CD8-positive, alpha-beta memory T cell (primary cell): ENCODE measurements around the gene LYPLAL1. TPM values are rescaled to one million over a fixed set of nuclear protein-coding genes. Genes with fewer than 3 reads are reported as not detected.
A peak's percentile ranks its signal among the peaks of the same experiment; 100 is the strongest.
"Not testable (repeated sequence)": the region's sequence is repeated elsewhere in the genome, so short reads cannot be mapped to it uniquely, and the experiment has no call there.

Experiments
- CTCF ChIA-PET: fragments of 350-600 bp; sonication (Branson Sonifier 250); formaldehyde crosslinking; loops from one replicate; lab custom pipeline; 2021; ENCODE audit warnings: antibody characterized with exemption; lab: Charles Lee
- POLR2A ChIA-PET: fragments of 350-600 bp; sonication (Branson Sonifier 250); formaldehyde crosslinking; loops from one replicate; lab custom pipeline; 2021; ENCODE audit warnings: antibody characterized with exemption; lab: Charles Lee
- DNase-seq, 5 donors: peaks; one replicate each; pipeline versions ENCODE4 v3.0.0 to v3.0.0-alpha.2; 2020 to 2022; ENCODE audit warnings: mixed read lengths in 1 of 5
- H3K27ac ChIP-seq: one replicate; pipeline ENCODE4 v1.7.0; 2013; ENCODE audit warnings: low read depth, mild to moderate bottlenecking, low read length, moderate library complexity
- H3K27me3 ChIP-seq: 2 replicates; pipeline ENCODE4 v1.7.0; 2013; ENCODE audit warnings: low read length, mild to moderate bottlenecking; ENCODE audit not compliant: insufficient read depth, poor library complexity, severe bottlenecking
- H3K36me3 ChIP-seq: 2 replicates; pipeline ENCODE4 v1.7.0; 2013; ENCODE audit warnings: mild to moderate bottlenecking, low read length, moderate library complexity; ENCODE audit not compliant: insufficient read depth
- H3K4me1 ChIP-seq: 2 replicates; pipeline ENCODE4 v1.7.0; 2013; ENCODE audit warnings: mild to moderate bottlenecking, low read length, moderate library complexity; ENCODE audit not compliant: insufficient read depth
- H3K4me3 ChIP-seq: 2 replicates; pipeline ENCODE4 v1.7.0; 2013; ENCODE audit warnings: mild to moderate bottlenecking, low read length
- H3K9me3 ChIP-seq: 2 replicates; pipeline ENCODE4 v1.7.0; 2013; ENCODE audit warnings: mild to moderate bottlenecking, low read length
- H3K27ac Mint-ChIP-seq, 8 donors: one replicate each; pipeline ENCODE4 v1.8.0; 2020 to 2021; ENCODE audit warnings: mixed read lengths in 8 of 8, mild to moderate bottlenecking in 6 of 8, inconsistent platforms in 3 of 8, moderate library complexity in 3 of 8
- H3K27me3 Mint-ChIP-seq, 2 donors: one replicate each; pipeline ENCODE4 v1.8.0; 2020 to 2021; ENCODE audit warnings: mixed read lengths in 2 of 2, mild to moderate bottlenecking in 1 of 2, moderate library complexity in 1 of 2
- H3K36me3 Mint-ChIP-seq, 3 donors: one replicate each; pipeline ENCODE4 v1.8.0; 2020 to 2021; ENCODE audit warnings: mixed read lengths in 3 of 3, inconsistent platforms in 1 of 3, mild to moderate bottlenecking in 1 of 3
- H3K4me1 Mint-ChIP-seq, 3 donors: one replicate each; pipeline ENCODE4 v1.8.0; 2020 to 2021; ENCODE audit warnings: mixed read lengths in 3 of 3, inconsistent platforms in 1 of 3, mild to moderate bottlenecking in 1 of 3
- H3K4me3 Mint-ChIP-seq, 7 donors: one replicate each; pipeline ENCODE4 v1.8.0; 2020 to 2021; ENCODE audit warnings: mixed read lengths in 7 of 7, mild to moderate bottlenecking in 6 of 7, moderate library complexity in 4 of 7, inconsistent platforms in 2 of 7
- H3K9me3 Mint-ChIP-seq, 5 donors: one replicate each; pipeline ENCODE4 v1.8.0; 2020 to 2022; ENCODE audit warnings: mixed read lengths in 5 of 5, mild to moderate bottlenecking in 3 of 5, moderate library complexity in 2 of 5, inconsistent platforms in 1 of 5
- polyA plus RNA-seq: library from polyadenylated mRNA; unstranded; fragments of 300-500 nt; fragmentation: Illumina TruSeq; gene quantifications from one replicate; pipeline ENCODE4 v1.2.3, GENCODE V29; 2021
- total RNA-seq, 2 experiments: library from RNA; stranded (reverse); gene quantifications; one replicate each; pipeline ENCODE4 v1.2.3, GENCODE V29; 2021

The LYPLAL1 gene
- total and polyA plus RNA-seq, 3 experiments from 2014 or later, result 19.9 to 28.5 (median 22.9) TPM

- no peaks in the 10 kb centered on the region for H3K9me3 ChIP-seq
- Mint-ChIP-seq H3K4me1 (peaks cover 52 to 74% (median 71%) of the 10 kb centered on the region in 3 donors), H3K27ac (no peak overlapping the region), H3K9me3 (no peaks in the 10 kb centered on the region), H3K27me3 (no peaks in the 10 kb centered on the region), H3K36me3 (peaks cover 8 to 43% (median 24%) of the 10 kb centered on the region in 3 donors), H3K4me3 (peak overlapping the region in 3 of 7 donors; percentile 5 to 57 (median 33))
- no peak overlapping the region for H3K27ac ChIP-seq
- ChIA-PET POLR2A (no interaction called here), CTCF (no interaction called here)
- DNase-seq, result no peak
- H3K36me3 ChIP-seq, result no peaks in the 10 kb centered on the region
- no peak overlapping the region for H3K4me3 ChIP-seq
- H3K27me3 ChIP-seq, result no peaks in the 10 kb centered on the region
- H3K4me1 ChIP-seq, result peaks cover 4% of the 10 kb centered on the region
These were observed 10.7 kb downstream of the LYPLAL1 start for GRCh38 chr1:219184337-219184736.

GRCh38 chr1:219185486-219186117, 11.9 kb downstream of the LYPLAL1 start:
- Histone ChIP-seq H3K9me3 (no peaks in the 10 kb centered on the region), H3K36me3 (no peaks in the 10 kb centered on the region), H3K4me3 (no peak overlapping the region), H3K4me1 (peaks cover 4% of the 10 kb centered on the region), H3K27me3 (no peaks in the 10 kb centered on the region), H3K27ac (no peak overlapping the region)
- no peak for DNase-seq
- peak overlapping the region in 1 of 8 donors; percentile 38 for H3K27ac Mint-ChIP-seq
- no peaks in the 10 kb centered on the region for H3K27me3 Mint-ChIP-seq
- H3K4me1 Mint-ChIP-seq, result peaks cover 53 to 77% (median 73%) of the 10 kb centered on the region in 3 donors
- CTCF ChIA-PET, result no interaction called here
- POLR2A ChIA-PET, result no interaction called here
- no peaks in the 10 kb centered on the region for H3K9me3 Mint-ChIP-seq
- H3K36me3 Mint-ChIP-seq, result peaks cover 8 to 34% (median 23%) of the 10 kb centered on the region in 3 donors
- peak overlapping the region in 1 of 7 donors; percentile 6 for H3K4me3 Mint-ChIP-seq

- Mint-ChIP-seq H3K9me3 (no peaks in the 10 kb centered on the region), H3K27ac (peak overlapping the region in 1 of 8 donors; percentile 47), H3K36me3 (peaks cover 16 to 26% (median 17%) of the 10 kb centered on the region in 3 donors), H3K4me3 (peak overlapping the region in 1 of 7 donors; percentile 28), H3K4me1 (peaks cover 41 to 59% (median 56%) of the 10 kb centered on the region in 3 donors), H3K27me3 (no peaks in the 10 kb centered on the region)
- no peaks in the 10 kb centered on the region for H3K9me3 ChIP-seq
- H3K4me3 ChIP-seq, result no peak overlapping the region
- no peak overlapping the region for H3K27ac ChIP-seq
- H3K4me1 ChIP-seq, result peaks cover 4% of the 10 kb centered on the region
- CTCF ChIA-PET, result no interaction called here
- H3K36me3 ChIP-seq, result no peaks in the 10 kb centered on the region
- no peak for DNase-seq
- POLR2A ChIA-PET, result no interaction called here
- H3K27me3 ChIP-seq, result no peaks in the 10 kb centered on the region
These were observed 14.7 kb downstream of the LYPLAL1 start for GRCh38 chr1:219188331-219188803.

GRCh38 chr1:219189021-219189824, 15.5 kb downstream of the LYPLAL1 start:
- Mint-ChIP-seq H3K36me3 (peaks cover 19 to 29% (median 20%) of the 10 kb centered on the region in 3 donors), H3K4me3 (no peak overlapping the region), H3K9me3 (no peaks in the 10 kb centered on the region), H3K27ac (peak overlapping the region in 1 of 8 donors; percentile 29), H3K4me1 (peaks cover 35 to 50% (median 48%) of the 10 kb centered on the region in 3 donors), H3K27me3 (no peaks in the 10 kb centered on the region)
- Histone ChIP-seq H3K27me3 (no peaks in the 10 kb centered on the region), H3K27ac (no peak overlapping the region), H3K4me1 (peaks cover 3% of the 10 kb centered on the region), H3K36me3 (no peaks in the 10 kb centered on the region), H3K9me3 (no peaks in the 10 kb centered on the region), H3K4me3 (no peak overlapping the region)
- POLR2A ChIA-PET, result no interaction called here
- no peak for DNase-seq
- CTCF ChIA-PET, result no interaction called here

- no peak overlapping the region for H3K27ac Mint-ChIP-seq
- no peak for DNase-seq
- H3K36me3 Mint-ChIP-seq, result peaks cover 21 to 28% (median 25%) of the 10 kb centered on the region in 3 donors
- peaks cover 30 to 43% (median 40%) of the 10 kb centered on the region in 3 donors for H3K4me1 Mint-ChIP-seq
- Histone ChIP-seq H3K27ac (no peak overlapping the region), H3K27me3 (no peaks in the 10 kb centered on the region), H3K4me1 (no peaks in the 10 kb centered on the region), H3K36me3 (no peaks in the 10 kb centered on the region), H3K4me3 (no peak overlapping the region), H3K9me3 (no peaks in the 10 kb centered on the region)
- H3K27me3 Mint-ChIP-seq, result no peaks in the 10 kb centered on the region
- no peaks in the 10 kb centered on the region for H3K9me3 Mint-ChIP-seq
- CTCF ChIA-PET, result no interaction called here
- POLR2A ChIA-PET, result no interaction called here
- H3K4me3 Mint-ChIP-seq, result no peak overlapping the region
These were observed 16.3 kb downstream of the LYPLAL1 start for GRCh38 chr1:219189952-219190351.

GRCh38 chr1:219190605-219191004, 16.9 kb downstream of the LYPLAL1 start:
- no peak overlapping the region for H3K4me3 ChIP-seq
- ChIA-PET POLR2A (no interaction called here), CTCF (no interaction called here)
- H3K4me1 ChIP-seq, result no peaks in the 10 kb centered on the region
- no peak for DNase-seq
- H3K9me3 ChIP-seq, result no peaks in the 10 kb centered on the region
- H3K36me3 ChIP-seq, result no peaks in the 10 kb centered on the region
- H3K4me1 Mint-ChIP-seq, result peaks cover 27 to 39% (median 37%) of the 10 kb centered on the region in 3 donors
- peaks cover 20 to 31% (median 29%) of the 10 kb centered on the region in 3 donors for H3K36me3 Mint-ChIP-seq
- no peak overlapping the region for H3K4me3 Mint-ChIP-seq
- H3K9me3 Mint-ChIP-seq, result no peaks in the 10 kb centered on the region
- no peaks in the 10 kb centered on the region for H3K27me3 Mint-ChIP-seq
- H3K27ac Mint-ChIP-seq, result no peak overlapping the region
- H3K27me3 ChIP-seq, result no peaks in the 10 kb centered on the region
- H3K27ac ChIP-seq, result no peak overlapping the region

- H3K27ac Mint-ChIP-seq, H3K4me3 Mint-ChIP-seq, H3K9me3 ChIP-seq, H3K4me1 Mint-ChIP-seq, H3K27me3 Mint-ChIP-seq, H3K4me3 ChIP-seq, H3K27ac ChIP-seq, H3K4me1 ChIP-seq, CTCF ChIA-PET, H3K36me3 ChIP-seq, H3K9me3 Mint-ChIP-seq, POLR2A ChIA-PET, H3K27me3 ChIP-seq, DNase-seq: not testable (repeated sequence)
- peaks cover 23 to 54% (median 48%) of the 10 kb centered on the region in 3 donors for H3K36me3 Mint-ChIP-seq
These were observed 22.2 kb downstream of the LYPLAL1 start for GRCh38 chr1:219195833-219196232.

- Mint-ChIP-seq H3K27ac (no peak overlapping the region), H3K4me3 (no peak overlapping the region), H3K9me3 (no peaks in the 10 kb centered on the region), H3K36me3 (peaks cover 8 to 23% (median 17%) of the 10 kb centered on the region in 3 donors), H3K27me3 (no peaks in the 10 kb centered on the region), H3K4me1 (no peaks in the 10 kb centered on the region)
- ChIA-PET CTCF (interaction anchor here (1.0 kb wide), 1 partner anchor 28 kb away, joined by 3 read pairs; no protein-coding TSS in a partner anchor), POLR2A (no interaction called here)
- no peaks in the 10 kb centered on the region for H3K4me1 ChIP-seq
- H3K9me3 ChIP-seq, result no peaks in the 10 kb centered on the region
- no peaks in the 10 kb centered on the region for H3K27me3 ChIP-seq
- H3K4me3 ChIP-seq, result no peak overlapping the region
- no peak overlapping the region for H3K27ac ChIP-seq
- no peak for DNase-seq
- no peaks in the 10 kb centered on the region for H3K36me3 ChIP-seq
These were observed 28.0 kb downstream of the LYPLAL1 start for GRCh38 chr1:219201656-219202055.
